NCI-H2196 treated with DMSO at 0.1 percent for 48 hours (cell line): ENCODE data around the gene ERG.

Source experiments
- DNase-seq: peaks from one replicate; lab custom pipeline; 2025; ENCODE audit not compliant: unreplicated experiment; lab: John Stamatoyannopoulos, UW

The ERG gene

GRCh38 chr21:38500073-38500472 is 1.8 kb upstream of the ERG start:
- DNase-seq, result no peak

GRCh38 chr21:38499296-38499695 is 1.0 kb upstream of the ERG start:
- DNase-seq, result no peak

GRCh38 chr21:38496224-38496623 is 2.1 kb downstream of the ERG start:
- no peak for DNase-seq

GRCh38 chr21:38495696-38496095 is 2.6 kb downstream of the ERG start:
- DNase-seq, result no peak

- DNase-seq, result no peak
Observed at GRCh38 chr21:38495242-38495641, 3.0 kb downstream of the ERG start.

- DNase-seq, result no peak
Observed at GRCh38 chr21:38494703-38495102, 3.6 kb downstream of the ERG start.

GRCh38 chr21:38494251-38494642 is 4.0 kb downstream of the ERG start:
- DNase-seq, result no peak

- DNase-seq, result no peak
Observed at GRCh38 chr21:38493549-38494250, 4.6 kb downstream of the ERG start.

GRCh38 chr21:38492007-38492406 is 6.3 kb downstream of the ERG start:
- DNase-seq, result no peak

- DNase-seq, result no peak
Observed at GRCh38 chr21:38491536-38491935, 6.7 kb downstream of the ERG start.

GRCh38 chr21:38490411-38491020 is 7.8 kb downstream of the ERG start:
- DNase-seq, result no peak

- DNase-seq, result no peak
Observed at GRCh38 chr21:38489729-38490128, 8.5 kb downstream of the ERG start.

- no peak for DNase-seq
Observed at GRCh38 chr21:38489271-38489652, 9.0 kb downstream of the ERG start.

GRCh38 chr21:38488640-38489270 is 9.5 kb downstream of the ERG start:
- no peak for DNase-seq

- peak; percentile 52 for DNase-seq
Observed at GRCh38 chr21:38487901-38488639, 10.2 kb downstream of the ERG start.

- no peak for DNase-seq
Observed at GRCh38 chr21:38486706-38487105, 11.6 kb downstream of the ERG start.

- no peak for DNase-seq
Observed at GRCh38 chr21:38486221-38486620, 12.1 kb downstream of the ERG start.

- DNase-seq, result no peak
Observed at GRCh38 chr21:38479641-38480525, 18.4 kb downstream of the ERG start.

- no peak for DNase-seq
Observed at GRCh38 chr21:38478782-38479181, 19.5 kb downstream of the ERG start.

- no peak for DNase-seq
Observed at GRCh38 chr21:38477226-38477625, 21.1 kb downstream of the ERG start.

GRCh38 chr21:38476385-38476784 is 21.9 kb downstream of the ERG start:
- DNase-seq, result no peak
